ENCODE measurements around the gene FOXD1.

FOXD1 gene

GRCh38 chr5:73438645-73439470 is 9.7 kb downstream of the FOXD1 start:
- no peak for DNase-seq

GRCh38 chr5:73437777-73438644 is 10.6 kb downstream of the FOXD1 start:
- no peak for DNase-seq

GRCh38 chr5:73437101-73437776 is 11.3 kb downstream of the FOXD1 start:
- DNase-seq: peak; percentile 76

- no peak for DNase-seq
Measured at GRCh38 chr5:73436535-73437100, 12.0 kb downstream of the FOXD1 start.

- no peak for DNase-seq
Measured at GRCh38 chr5:73435759-73436534, 12.6 kb downstream of the FOXD1 start.

GRCh38 chr5:73434907-73435306 is 13.7 kb downstream of the FOXD1 start:
- DNase-seq: no peak

- no peak for DNase-seq
Measured at GRCh38 chr5:73434461-73434860, 14.1 kb downstream of the FOXD1 start.

- no peak for DNase-seq
Measured at GRCh38 chr5:73433982-73434342, 14.6 kb downstream of the FOXD1 start.

GRCh38 chr5:73433272-73433981 is 15.2 kb downstream of the FOXD1 start:
- no peak for DNase-seq

- DNase-seq: no peak
Measured at GRCh38 chr5:73431204-73431851, 17.2 kb downstream of the FOXD1 start.

- no peak for DNase-seq
Measured at GRCh38 chr5:73426034-73426433, 22.5 kb downstream of the FOXD1 start.

GRCh38 chr5:73424556-73424977 is 24.0 kb downstream of the FOXD1 start:
- no peak for DNase-seq

GRCh38 chr5:73422164-73422563 is 26.4 kb downstream of the FOXD1 start:
- DNase-seq: no peak

- no peak for DNase-seq
Measured at GRCh38 chr5:73420666-73421065, 27.9 kb downstream of the FOXD1 start.

- peak; percentile 67 for DNase-seq
Measured at GRCh38 chr5:73419465-73420390, 28.8 kb downstream of the FOXD1 start.

- no peak for DNase-seq
Measured at GRCh38 chr5:73419117-73419464, 29.5 kb downstream of the FOXD1 start.

- DNase-seq: no peak
Measured at GRCh38 chr5:73418244-73418691, 30.3 kb downstream of the FOXD1 start.

- peak; percentile 41 for DNase-seq
Measured at GRCh38 chr5:73417303-73418034, 31.1 kb downstream of the FOXD1 start.

- no peak for DNase-seq
Measured at GRCh38 chr5:73415617-73416016, 33.0 kb downstream of the FOXD1 start.

All from EL (cell line).